IPS-NIHi7 (cell line): Measurements from ENCODE around the gene FARSA.
"Not testable (repeated sequence)": the region's sequence is repeated elsewhere in the genome, so short reads cannot be mapped to it uniquely, and the experiment has no call there.

ENCODE experiments used
- DNase-seq: peaks from one replicate; pipeline ENCODE4 v3.0.0; 2012; ENCODE audit warnings: mixed read lengths; ENCODE audit errors: extremely low spot score

FARSA gene

GRCh38 chr19:12890787-12891552, 42.5 kb downstream of the FARSA start, which contains the start of gene GCDH:
GCDH (plus strand) TSS chr19:12891160; CDS start chr19:12891305, 145 bp downstream.
- peak; percentile 99 for DNase-seq

- DNase-seq = not testable (repeated sequence)
These were observed 43.2 kb downstream of the FARSA start for GRCh38 chr19:12890299-12890786.

GRCh38 chr19:12888006-12888603, 45.4 kb downstream of the FARSA start:
- DNase-seq = no peak

- no peak for DNase-seq
These were observed 46.4 kb downstream of the FARSA start, which contains the start of gene KLF1 for GRCh38 chr19:12886969-12887747. KLF1 (minus strand) TSS chr19:12887201; CDS start chr19:12887140, 61 bp downstream.

GRCh38 chr19:12886651-12886968, 46.9 kb downstream of the FARSA start:
- DNase-seq = no peak

- DNase-seq = peak; percentile 29
These were observed 47.5 kb downstream of the FARSA start for GRCh38 chr19:12885749-12886650.

- DNase-seq = peak; percentile 89
These were observed 48.4 kb downstream of the FARSA start for GRCh38 chr19:12884926-12885748.

GRCh38 chr19:12884627-12884925, 48.9 kb downstream of the FARSA start:
- DNase-seq = no peak

- no peak for DNase-seq
These were observed 49.3 kb downstream of the FARSA start for GRCh38 chr19:12884202-12884601.

GRCh38 chr19:12882589-12882988, 50.9 kb downstream of the FARSA start:
- no peak for DNase-seq

GRCh38 chr19:12881172-12881808, 52.2 kb downstream of the FARSA start, which contains the start of gene DNASE2:
DNASE2 (minus strand) TSS chr19:12881449; CDS start chr19:12881375, 74 bp downstream.
- DNase-seq = peak; percentile 96

GRCh38 chr19:12880551-12881171, 52.9 kb downstream of the FARSA start:
- peak; percentile 40 for DNase-seq

- DNase-seq = no peak
These were observed 58.4 kb downstream of the FARSA start for GRCh38 chr19:12875086-12875485.

GRCh38 chr19:12873891-12874745, 59.4 kb downstream of the FARSA start:
- no peak for DNase-seq

- peak; percentile 80 for DNase-seq
These were observed 60.3 kb downstream of the FARSA start for GRCh38 chr19:12872941-12873890.
